Measurements from ENCODE around the gene DBR1.

The DBR1 gene

GRCh38 chr3:138174421-138175131 lies at the start of gene DBR1:
TSS of gene DBR1 (minus strand) at chr3:138174921. CDS start at chr3:138174795, 126 bp downstream.
- peak; percentile 96 for DNase-seq

- DNase-seq = no peak
These were observed 48.2 kb upstream of the DBR1 start for GRCh38 chr3:138222942-138223287.

GRCh38 chr3:138222131-138222941 lies 47.6 kb upstream of the DBR1 start:
- no peak for DNase-seq

- DNase-seq = no peak
These were observed 46.1 kb upstream of the DBR1 start for GRCh38 chr3:138220788-138221187.

GRCh38 chr3:138220242-138220641 lies 45.5 kb upstream of the DBR1 start:
- no peak for DNase-seq

- no peak for DNase-seq
These were observed 44.5 kb upstream of the DBR1 start for GRCh38 chr3:138219255-138219654.

- no peak for DNase-seq
These were observed 38.8 kb upstream of the DBR1 start for GRCh38 chr3:138213398-138214085.

- no peak for DNase-seq
These were observed 35.8 kb upstream of the DBR1 start for GRCh38 chr3:138210528-138210927.

GRCh38 chr3:138206196-138206595 lies 31.5 kb upstream of the DBR1 start:
- no peak for DNase-seq

GRCh38 chr3:138205527-138205926 lies 30.8 kb upstream of the DBR1 start:
- DNase-seq = no peak

- DNase-seq = no peak
These were observed 29.2 kb upstream of the DBR1 start for GRCh38 chr3:138203938-138204337.

- no peak for DNase-seq
These were observed 28.4 kb upstream of the DBR1 start for GRCh38 chr3:138202945-138203701.

- no peak for DNase-seq
These were observed 25.7 kb upstream of the DBR1 start for GRCh38 chr3:138200424-138200823.

- no peak for DNase-seq
These were observed 25.1 kb upstream of the DBR1 start for GRCh38 chr3:138199851-138200250.

- no peak for DNase-seq
These were observed 22.8 kb upstream of the DBR1 start for GRCh38 chr3:138197524-138197923.

GRCh38 chr3:138197058-138197457 lies 22.3 kb upstream of the DBR1 start:
- no peak for DNase-seq

- no peak for DNase-seq
These were observed 21.3 kb upstream of the DBR1 start for GRCh38 chr3:138196023-138196422.

GRCh38 chr3:138195481-138195880 lies 20.8 kb upstream of the DBR1 start:
- no peak for DNase-seq

GRCh38 chr3:138188013-138188730 lies 13.5 kb upstream of the DBR1 start:
- no peak for DNase-seq

GRCh38 chr3:138187296-138188012 lies 12.7 kb upstream of the DBR1 start, which contains the start of gene ARMC8:
TSS of gene ARMC8 (plus strand) at chr3:138187301. CDS start at chr3:138187555, 254 bp downstream.
- DNase-seq = peak; percentile 87

GRCh38 chr3:138186803-138187295 lies 12.1 kb upstream of the DBR1 start:
- DNase-seq = peak; percentile 94

All from NCI-H146 (cell line).